ENCODE data around the gene MRRF.

DNA sequence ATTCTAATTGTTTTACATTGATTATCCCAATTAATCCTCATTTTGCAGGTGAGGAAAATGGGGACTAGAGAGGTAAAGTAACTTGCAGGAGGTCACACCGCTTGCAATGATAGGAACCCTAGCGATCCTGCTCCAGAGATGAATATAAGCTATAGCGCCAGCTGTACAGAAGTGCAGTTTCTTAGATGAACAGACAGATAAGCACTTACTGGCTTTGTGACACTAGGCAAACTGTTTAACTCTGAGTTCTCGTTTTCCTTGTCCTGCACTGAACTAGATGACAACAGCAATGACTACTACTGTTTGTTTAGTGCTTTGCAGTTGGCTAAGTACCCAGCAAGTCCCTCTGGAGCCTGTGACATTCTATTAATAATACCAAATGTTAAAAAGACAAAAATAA, 47.0 kb upstream of the MRRF start:
- TF ChIP-seq TAF1 (IDR thresholded peaks at IDR 0.05; ENCODE audit: borderline replicate concordance, low read depth, low read length): no peak
- TF ChIP-seq POLR2A (IDR thresholded peaks at IDR 0.05; ENCODE audit: low read depth, low read length): no peak

All from GM12892 (cell line).